ENCODE measurements around the gene BOLL.
"Not testable (repeated sequence)": the region's sequence is repeated elsewhere in the genome, so short reads cannot be mapped to it uniquely, and the experiment has no call there.

BOLL gene, protein sequence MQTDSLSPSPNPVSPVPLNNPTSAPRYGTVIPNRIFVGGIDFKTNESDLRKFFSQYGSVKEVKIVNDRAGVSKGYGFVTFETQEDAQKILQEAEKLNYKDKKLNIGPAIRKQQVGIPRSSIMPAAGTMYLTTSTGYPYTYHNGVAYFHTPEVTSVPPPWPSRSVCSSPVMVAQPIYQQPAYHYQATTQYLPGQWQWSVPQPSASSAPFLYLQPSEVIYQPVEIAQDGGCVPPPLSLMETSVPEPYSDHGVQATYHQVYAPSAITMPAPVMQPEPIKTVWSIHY

GRCh38 chr2:197784956-197785941 is at the start of gene BOLL:
BOLL (minus strand) TSS chr2:197785319; CDS start chr2:197781850, 3,469 bp downstream.
- no peak for DNase-seq

- not testable (repeated sequence) for DNase-seq
Measured at GRCh38 chr2:197834771-197835170, 49.7 kb upstream of the BOLL start.

- no peak for DNase-seq
Measured at GRCh38 chr2:197828464-197829135, 43.5 kb upstream of the BOLL start.

- DNase-seq = no peak
Measured at GRCh38 chr2:197827618-197828017, 42.5 kb upstream of the BOLL start.

- no peak for DNase-seq
Measured at GRCh38 chr2:197822333-197822732, 37.2 kb upstream of the BOLL start.

- no peak for DNase-seq
Measured at GRCh38 chr2:197821550-197822289, 36.6 kb upstream of the BOLL start.

DNA sequence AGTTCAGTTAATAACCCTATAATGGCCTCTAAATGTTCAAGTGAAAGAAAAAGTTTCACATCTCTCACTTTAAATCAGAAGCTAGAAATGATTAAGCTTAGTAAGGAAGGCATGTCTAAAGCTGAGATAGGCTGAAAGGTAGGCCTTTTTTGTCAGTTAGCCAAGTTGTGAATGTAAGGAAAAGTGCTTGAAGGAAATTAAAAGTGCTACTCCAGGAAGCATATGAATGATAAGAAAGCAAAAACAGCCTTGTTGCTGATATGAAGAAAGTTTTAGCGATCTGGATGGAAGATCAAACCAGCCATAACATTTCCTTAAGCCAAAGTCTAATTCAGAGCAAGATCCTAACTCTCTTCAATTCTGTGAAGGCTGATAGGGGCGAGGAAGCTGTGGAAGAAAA is 29.4 kb upstream of the BOLL start:
- DNase-seq = no peak

DNA sequence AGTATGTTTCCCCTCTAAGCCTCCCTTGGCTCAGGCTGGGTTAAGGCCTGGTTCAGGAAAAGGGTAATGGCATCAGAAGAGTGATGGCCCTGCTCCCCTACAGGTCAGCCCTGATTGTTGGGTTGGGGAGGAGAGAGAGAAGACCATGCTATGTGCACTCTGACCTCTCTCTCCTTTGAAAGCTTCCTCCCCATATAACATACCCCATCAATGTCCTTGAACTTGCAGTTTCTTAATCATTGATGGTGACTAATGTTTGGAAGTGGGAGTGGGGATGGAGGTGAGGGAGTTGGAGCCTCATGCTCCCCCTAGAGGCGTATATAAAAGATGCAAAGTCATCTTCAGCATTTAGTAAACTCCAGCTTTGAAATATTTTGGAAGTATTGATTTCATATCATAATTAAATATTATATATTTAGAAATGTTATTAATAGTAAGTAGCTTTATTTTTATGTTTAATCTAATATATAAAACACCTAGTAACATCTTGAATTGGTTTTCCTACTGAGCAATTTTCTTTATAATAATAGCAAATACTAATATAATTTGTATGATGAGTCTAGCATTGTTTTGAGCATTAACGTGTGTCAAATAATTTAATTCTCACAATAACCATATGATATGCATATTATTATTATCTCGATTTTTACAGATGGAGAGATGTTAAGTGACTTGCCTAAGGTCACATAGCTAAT is 28.1 kb upstream of the BOLL start:
- no peak for DNase-seq

GRCh38 chr2:197810491-197810890 is 25.4 kb upstream of the BOLL start:
- DNase-seq = no peak

DNA sequence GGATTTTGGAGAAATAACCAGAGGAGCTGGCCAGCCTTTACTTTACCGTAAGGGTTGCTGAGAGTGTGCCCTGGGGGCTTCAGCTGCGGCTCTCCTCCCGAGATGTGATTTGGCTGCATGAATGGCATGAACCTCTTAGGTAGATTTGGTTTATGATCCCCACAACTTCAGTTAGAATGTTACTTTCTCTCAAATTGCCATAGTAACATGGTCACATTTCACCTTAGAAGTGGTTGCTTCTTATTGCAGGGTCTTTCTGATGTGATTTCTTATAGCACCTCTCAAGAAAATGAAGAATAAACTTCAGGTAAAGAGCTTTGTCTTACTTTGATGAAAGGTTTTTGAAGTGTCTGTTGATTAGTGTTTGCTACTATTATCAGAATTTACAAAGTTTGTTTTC is 24.9 kb upstream of the BOLL start:
- no peak for DNase-seq

DNA sequence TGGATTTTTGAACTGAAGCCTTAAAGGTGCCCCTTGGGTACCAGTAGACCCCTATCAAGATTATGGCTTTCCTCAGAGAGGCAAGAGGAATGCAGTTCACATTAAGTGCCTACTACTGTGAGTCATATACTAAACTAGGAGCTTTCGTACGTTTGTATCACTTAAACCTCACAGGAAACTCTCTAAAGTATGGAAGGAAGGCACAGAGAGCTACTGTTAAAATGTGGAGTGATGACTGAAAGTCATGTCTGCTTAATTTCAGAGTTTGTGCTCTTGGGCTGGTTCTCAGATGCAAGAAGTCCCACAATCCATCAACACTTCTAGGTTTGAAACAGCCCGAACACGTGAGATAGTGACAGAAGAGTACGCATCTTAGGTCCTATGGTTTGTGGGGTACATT is 23.9 kb upstream of the BOLL start:
- DNase-seq = no peak

- DNase-seq = no peak
Measured at GRCh38 chr2:197805715-197806633, 20.9 kb upstream of the BOLL start.

- DNase-seq = no peak
Measured at GRCh38 chr2:197804758-197805714, 19.9 kb upstream of the BOLL start.

DNA sequence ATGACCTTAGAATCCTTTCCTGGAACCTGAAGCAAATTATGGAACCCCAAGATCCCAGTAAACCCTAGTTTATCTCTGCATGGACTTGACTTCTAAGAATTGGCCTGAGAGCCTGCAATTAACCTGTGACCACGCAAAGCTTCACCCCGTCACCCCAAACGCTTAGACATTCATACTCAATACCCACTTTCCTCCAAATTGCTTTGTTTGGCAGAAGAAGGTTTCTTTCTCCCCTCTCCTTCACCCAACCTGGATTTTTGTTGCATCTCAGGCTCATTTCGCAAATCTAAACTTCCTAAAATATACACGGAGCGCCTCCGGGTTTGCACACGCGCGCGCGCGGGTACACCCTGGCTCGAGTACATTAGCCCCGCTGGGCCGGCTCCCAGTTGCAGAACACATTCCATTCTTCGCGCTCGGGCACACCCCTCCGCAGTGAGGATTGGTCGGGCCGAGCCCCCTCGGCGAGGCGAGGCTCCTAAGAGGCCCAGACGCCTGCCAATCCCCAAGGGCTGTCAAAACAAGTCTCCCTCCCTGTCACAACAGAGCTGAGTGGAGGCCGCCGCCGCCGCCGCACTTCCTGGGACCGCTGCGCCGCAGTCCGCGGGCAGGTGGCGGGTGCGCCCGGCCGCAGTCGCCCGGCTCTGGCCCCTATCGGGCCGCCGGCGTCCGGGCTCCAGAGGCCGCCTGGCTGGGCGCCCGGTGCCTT is 19.1 kb upstream of the BOLL start, which contains the start of gene PLCL1:
Gene PLCL1 (plus strand): TSS at position 545 of the 709 bp plus-strand sequence.
- DNase-seq = peak; percentile 88

- peak; percentile 40 for DNase-seq
Measured at GRCh38 chr2:197803033-197803444, 17.9 kb upstream of the BOLL start.

- no peak for DNase-seq
Measured at GRCh38 chr2:197801033-197801432, 15.9 kb upstream of the BOLL start.

- DNase-seq = no peak
Measured at GRCh38 chr2:197800091-197800490, 15.0 kb upstream of the BOLL start.

DNA sequence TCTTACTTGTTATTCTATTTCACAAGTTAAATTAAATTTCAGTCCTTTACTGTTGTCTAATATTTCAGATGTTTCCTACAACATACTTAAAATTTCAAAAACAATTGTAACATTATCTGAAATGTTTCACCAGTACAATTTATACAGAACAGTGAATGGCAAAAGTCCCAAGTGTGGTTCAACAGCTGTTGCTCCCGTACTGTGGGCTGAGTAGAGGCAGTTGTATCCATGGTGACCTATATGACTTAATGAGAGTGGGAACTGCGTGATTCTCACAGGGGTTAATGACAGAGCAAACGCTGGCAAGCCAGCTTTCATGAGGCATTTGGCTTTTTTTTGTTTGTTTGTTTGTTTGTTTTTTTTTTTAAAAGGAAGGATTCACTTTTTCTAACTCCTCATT is 13.9 kb upstream of the BOLL start:
- DNase-seq = peak; percentile 27

DNA sequence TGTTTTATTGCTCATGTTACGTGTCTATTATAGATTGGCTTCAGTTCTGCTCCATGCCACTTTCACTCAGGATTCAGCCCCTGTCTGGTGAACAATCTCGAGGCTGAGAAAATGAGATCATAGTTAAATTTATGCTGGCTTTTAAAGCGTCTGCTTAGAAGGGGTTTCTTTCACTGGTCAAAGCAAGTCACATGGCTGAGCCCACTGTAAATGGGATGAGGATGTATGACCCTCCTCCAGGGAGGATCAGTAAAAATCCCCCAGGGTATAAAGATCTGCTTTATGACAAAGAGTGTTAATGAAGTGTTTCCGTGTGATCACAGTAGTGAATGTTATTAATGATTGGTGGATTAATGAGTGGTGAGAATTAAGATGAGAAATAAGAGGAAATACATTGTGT is 13.1 kb upstream of the BOLL start:
- DNase-seq = no peak

All from NCI-H1092 (cell line).